Cortex of kidney (tissue), 1 donor: ENCODE measurements around the gene MRPL21.

Experiments
- DNase-seq: peaks from one replicate; lab custom pipeline; 2025; lab: John Stamatoyannopoulos, UW

MRPL21 gene

DNA sequence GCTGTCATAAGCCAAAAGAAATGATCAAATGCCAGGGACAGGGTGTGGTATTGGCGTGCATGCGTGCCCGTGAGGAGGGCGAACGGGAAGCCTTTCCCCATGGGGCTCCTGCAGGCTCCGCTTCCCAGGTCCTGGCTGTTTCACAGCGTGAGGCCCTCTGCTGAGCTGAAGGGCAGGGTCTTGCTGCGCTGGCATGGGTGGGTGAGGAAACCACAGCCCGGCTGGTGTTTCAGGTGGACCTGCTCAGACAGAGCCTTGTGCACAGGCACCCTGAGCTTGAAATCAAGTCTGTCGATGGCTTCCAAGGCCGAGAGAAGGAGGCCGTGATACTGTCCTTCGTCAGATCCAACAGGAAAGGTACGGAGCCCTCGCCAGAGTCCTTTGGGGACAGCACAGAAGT lies 31.4 kb upstream of the MRPL21 start:
- no peak for DNase-seq

DNA sequence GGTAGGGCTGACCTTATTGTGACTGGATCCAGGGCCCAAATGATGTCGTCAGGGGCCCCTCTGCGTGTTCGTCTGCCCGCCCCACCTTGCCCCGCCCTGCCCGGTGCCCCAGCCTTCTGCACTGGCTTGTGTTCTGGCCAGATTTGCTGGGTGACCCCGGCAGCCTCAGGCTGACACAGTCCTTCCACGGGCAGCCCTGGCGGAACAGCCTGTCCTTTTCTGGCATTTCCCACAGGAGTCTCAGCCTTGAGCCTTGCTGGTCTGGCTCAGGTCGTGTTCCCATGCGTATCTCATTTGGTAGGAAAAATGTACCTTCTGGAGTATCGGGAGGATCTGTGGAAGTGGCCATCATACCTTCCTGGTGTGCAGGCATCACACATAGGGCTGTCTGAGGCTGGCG lies 31.0 kb upstream of the MRPL21 start:
- no peak for DNase-seq

DNA sequence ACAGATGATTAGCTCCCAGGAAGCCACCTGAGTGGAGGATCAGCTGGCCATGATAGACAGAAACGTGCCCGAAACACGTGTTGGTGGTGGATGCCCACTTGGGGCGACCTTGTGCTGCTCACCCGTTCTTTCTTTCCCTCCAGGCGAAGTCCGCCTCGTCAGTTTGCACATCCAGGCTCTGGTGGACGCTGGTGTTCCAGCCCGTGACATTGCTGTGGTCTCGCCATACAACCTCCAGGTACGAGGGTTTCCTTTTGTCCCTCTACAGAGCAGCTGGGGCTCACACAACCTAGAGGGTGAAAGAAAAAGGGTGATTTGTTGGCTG lies 30.7 kb upstream of the MRPL21 start:
- no peak for DNase-seq

DNA sequence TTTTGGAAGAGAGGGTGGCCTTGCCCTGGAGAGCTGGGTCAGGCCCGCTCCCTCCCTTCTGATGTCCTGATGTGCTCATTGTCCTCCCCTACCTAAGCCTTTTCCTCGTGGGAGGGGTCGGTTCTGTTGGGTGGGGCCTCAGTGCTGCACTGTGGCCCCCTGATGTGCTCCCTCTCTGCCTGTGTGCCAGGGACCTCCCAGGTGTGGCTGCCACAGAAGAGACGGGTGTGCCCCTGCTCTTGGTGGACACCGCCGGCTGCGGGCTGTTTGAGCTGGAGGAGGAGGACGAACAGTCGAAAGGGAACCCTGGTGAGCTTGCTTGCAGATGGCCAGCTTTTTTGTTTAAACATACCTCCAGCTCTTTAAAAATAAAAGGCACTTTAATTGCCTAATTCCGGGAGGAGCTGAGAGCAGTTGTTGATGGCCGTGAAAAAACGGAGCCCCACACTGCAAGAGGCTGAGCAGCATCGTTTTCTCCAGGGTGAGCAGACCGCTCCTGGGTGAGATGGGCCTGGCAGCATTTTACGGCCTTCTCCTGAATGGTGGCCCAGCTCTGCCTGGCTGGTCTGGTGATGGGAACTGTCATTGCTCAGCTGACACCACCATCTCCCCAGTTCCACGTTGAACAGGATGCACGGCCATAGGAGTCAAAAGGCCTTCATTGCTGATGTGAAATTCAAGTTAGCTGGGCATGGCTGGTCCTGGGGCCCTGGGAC lies 30.1 kb upstream of the MRPL21 start:
- DNase-seq: no peak

DNA sequence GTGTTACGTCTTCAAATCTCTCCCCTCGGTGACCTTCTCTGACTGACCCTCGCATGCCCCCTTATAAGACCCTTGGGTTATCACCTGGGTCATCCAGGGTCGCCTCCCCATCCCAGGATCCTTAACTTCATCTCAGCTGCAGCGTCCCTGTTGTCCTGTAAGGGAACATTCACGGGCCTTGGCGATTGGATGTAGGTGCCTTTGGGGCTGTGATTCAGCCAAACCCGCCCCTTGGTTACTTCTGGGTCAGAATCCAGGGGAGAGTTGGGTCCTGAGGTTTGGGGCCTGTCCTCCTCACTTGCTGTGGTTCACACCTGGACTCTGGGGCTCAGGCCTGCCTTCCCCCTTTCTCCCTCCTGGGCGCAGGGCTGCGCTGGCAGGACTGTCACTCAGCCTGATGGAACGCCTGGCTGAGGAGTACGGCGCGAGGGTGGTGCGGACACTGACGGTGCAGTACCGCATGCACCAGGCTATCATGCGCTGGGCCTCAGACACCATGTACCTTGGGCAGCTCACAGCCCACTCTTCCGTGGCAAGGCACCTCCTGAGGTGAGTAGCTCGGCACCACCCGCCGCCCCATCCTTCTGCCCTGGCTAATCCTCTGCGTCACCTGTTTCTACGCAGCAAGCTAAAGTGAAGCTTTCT lies 29.4 kb upstream of the MRPL21 start:
- no peak for DNase-seq

DNA sequence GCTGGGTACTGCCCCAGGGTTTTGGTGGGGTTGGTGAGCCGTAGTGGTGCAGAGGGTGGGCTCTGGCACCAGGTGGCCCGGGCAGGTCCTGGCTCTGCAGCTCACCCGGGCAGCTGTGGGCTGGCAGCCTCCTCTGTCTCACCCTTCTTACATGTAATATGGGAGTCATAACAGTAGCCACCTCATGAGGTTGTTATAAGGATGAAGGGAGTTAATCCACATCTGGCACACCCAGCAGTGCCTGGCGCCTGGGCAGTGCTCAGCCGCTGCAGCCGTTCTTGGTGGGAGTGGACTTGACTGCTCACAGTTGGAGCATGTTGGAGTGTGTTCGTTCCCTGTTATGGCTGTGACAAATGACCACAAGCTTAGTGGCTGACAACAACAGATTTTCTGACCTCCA lies 28.7 kb upstream of the MRPL21 start:
- DNase-seq: no peak

DNA sequence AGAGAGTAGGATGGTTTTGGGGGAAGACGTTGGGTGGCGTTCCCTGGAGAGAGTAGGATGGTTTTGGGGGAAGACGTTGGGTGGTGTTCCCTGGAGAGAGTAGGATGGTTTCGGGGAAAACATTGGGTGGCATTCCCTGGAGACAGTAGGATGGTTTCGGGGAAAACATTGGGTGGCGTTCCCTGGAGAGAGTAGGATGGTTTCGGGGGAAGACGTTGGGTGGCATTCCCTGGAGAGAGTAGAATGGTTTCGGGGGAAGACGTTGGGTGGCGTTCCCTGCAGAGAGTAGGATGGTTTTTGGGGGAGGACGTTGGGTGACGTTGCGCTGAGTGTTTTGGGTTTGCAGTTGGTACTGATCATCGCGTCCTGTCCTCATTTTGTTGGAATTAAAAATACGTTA lies 28.3 kb upstream of the MRPL21 start:
- no peak for DNase-seq

DNA sequence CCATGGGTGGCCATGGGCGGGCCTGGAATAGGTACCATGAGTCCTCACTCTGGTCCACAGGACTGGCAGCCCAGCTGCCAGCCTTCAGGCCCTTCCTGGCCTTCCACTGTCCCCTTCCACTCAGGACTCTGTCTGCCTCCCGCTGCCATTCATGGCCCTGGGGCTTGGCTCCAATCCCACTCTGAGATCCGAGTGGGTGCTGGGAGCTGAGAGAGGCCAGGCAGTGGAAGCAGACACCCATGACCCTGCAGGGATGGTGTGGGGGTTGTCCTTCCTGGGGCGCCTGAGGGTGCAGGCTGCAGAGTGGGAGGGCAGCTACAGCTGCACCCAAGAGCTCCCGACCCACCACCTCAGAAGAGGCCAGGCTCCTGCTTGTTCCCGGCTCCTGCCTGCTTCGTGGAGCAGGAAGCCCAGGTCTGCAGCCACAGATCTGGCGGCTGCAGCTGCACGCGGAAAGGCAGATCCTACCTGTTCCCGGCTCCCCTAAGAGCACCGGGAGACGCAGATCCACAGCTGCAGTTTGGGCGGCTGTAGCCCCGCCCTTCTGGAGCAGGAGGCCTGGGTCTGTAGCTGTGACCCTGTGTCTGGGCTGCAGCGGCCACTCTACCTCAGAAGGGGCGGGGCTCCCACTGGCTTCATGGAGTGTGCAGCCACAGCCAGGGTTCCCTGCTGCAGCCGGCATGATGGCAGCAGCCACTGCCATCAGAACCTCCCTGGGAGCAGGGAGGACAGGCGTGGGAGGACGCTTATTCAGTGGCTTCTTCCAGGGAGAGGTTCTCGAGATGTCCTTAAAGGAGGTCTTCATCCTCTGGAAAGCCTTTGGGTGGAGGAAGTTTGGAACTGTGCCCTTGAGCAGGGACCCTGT lies 27.6 kb upstream of the MRPL21 start:
- DNase-seq: no peak

DNA sequence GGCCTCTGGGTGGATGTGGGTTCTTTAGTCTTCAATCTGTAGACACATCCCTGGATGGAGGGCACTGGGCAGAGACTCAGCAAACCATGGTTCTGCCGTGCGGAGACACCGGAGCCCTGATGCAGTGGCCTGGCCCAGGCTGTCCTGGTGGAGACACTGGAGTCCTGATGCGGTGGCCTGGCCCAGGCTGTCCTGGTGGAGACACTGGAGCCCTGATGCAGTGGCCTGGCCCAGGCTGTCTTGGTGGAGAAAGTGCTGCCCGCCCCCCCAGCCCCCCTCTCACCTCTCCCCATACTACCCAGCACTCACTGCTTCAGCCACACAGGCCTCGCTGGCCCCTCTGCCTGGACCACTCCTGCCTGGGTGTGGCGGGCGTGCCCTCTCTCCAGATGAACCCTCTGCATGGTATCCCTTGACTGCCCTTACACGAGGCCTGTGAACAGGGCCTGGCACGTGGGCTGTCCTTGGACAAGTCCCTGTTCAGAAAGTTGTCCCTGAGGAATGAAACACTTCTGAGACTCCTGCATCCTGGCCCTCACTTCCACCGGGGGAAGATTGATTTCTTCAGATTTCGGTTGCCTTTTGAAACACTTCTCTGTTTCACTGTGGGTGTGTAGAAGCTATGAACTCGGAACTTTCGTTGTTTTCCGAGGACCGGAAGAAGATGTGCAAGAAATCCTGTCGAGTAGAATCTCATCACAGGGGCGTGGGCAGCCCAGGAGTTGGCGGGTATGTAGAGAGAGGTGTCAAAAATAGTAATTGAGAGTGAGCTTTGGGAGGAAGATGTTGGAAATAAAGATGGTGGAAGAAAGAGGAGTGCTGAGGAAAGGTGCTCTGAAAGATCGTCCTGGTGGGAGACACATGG lies 26.3 kb upstream of the MRPL21 start:
- no peak for DNase-seq

DNA sequence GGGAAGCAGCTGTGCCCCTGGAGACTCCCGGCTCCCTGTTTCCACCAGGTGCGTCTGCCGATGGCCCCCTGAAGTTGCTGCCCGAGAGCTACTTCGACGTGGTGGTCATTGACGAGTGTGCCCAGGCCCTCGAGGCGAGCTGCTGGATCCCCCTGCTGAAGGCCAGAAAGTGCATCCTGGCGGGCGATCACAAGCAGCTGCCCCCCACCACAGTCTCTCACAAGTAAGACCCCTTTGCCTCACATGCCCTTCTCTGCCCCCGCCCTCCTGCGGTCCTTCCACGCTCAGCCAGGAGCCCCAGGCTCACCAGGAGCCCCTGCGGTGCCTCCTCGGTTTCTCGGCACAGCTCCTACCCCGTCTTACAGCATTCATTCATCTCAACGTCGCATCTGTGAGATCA lies 25.5 kb upstream of the MRPL21 start:
- DNase-seq: no peak

DNA sequence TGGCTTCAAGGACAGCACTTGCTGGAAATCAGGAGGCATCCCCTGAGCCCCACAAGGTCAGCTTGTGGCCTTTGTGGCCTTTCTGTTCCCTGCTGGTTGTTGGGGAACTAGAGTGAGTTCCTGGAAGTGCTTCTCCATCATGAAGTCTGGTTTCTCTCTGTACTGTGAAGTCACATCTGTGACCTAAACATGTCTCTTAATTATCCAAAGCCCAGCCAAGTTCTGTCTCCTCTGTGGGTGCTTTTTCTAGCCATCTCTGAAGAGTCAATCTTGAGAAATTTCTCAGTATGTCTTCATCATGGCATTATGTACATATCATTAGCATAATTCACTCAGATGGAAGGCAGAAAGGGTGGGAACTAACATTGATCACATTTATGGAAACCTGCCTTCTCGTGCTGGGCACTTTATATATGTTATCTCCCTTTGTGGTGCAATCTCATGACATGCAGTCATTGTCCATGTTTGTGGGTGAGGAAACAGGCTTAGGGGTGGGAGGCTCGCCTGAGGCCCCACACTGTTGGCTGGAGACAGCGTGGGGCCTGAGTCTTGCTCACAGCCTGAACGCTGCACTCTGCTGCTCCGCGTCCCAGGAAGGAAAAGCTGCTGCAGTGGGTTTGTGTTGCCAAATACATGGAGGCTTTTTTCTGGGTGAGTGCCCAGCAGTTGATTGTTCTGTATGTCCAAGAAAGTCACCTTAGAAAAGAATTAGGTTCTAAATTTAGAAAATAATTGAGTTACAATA lies 24.7 kb upstream of the MRPL21 start:
- DNase-seq: no peak

DNA sequence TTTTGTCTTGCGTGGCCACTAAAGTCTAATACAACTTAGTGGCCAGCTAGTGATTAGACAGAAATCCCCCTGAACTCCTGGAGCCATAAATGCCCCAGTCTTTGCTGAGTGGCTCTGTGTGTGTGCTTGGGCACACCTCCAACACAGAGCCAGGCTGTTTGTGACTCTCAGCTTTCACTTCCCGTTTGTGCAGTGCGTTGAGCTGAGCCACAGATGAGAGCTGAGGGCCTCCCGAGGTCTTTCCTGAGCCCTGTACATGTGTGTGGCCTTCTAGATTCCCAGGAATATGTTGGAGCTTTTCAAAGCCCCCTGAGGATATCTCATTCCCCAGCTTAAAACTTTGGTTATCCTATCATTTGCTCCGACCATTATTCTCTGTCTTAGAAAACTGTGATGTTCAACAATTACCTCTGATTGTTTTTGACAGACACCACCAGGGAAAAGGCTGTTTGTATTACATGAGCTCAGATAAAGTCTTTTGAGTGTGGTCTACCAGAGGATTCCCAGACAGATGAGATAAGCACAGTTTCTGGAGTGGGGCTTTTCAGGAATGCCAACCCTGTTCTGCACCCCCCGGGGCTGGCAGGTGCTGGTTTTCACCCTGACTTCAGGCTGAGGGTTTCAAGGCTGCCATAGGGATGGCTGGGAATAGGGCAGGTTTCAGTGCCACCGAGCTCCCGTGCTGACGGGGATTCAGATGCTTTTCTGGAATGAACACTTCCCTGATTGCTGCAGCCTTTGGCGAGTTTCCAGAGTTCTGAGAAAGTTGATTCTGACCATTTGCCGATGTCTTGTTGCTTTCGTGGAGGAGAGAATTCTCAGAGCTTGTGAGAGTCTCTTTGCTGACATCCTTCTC lies 23.9 kb upstream of the MRPL21 start:
- DNase-seq: no peak

DNA sequence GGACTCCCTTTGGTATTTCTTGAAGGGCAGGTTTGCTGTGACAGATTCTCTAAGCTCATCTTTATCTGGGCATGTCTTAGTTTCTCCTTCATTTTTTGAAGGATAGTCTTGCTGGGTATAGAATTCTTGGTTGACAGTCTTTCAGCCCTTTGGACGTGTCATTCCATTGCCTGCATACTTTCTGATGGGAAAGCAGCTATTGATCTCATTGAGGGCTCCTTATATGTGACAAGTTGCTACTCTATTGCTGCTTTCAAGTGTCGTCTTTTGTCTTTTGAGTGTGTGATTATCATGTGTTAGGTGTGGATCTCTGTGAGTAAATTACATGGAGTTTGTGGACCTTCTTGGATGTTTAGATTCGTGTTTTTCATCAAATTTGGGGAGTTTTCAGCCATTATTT lies 22.0 kb upstream of the MRPL21 start:
- no peak for DNase-seq

DNA sequence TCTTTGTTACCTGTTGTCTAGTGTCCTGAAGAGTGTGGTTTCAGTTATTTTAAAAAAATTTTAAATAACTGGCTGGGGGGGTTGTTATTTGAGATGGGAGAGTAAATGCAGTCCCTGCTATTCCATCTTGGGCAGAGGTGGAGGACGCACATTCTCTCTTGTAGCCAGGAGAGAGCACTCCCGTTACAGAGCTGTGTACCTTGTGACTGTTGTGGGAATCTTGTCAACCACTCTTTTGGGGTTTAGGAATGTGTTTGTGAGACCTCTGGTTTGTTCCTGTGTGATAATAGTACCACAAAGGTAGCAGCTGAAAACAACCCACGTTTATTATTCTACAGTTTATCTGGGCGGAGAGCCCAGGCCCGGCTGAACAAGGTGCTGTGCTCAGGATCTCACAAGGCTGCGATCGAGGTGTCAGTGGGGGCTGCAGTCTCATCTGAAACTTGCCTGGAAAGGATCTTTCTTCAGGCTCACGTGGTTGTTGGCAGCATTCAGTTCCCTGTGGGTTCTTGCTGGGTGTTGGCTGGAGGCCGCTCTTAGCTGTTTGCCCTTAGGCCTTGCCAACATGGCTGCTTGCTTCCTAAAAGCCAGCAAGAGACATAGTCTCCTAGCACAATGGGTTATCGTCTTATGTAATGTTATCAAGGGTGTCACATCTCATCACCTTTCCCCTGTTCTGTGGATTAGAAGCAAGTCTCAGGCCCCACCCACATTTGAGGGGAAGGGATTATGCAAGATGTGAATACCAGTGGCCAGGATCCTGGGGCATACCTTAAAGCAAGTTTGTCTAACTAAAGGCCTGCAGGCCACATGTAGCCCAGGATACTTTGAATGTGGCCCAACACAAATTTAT lies 20.7 kb upstream of the MRPL21 start:
- DNase-seq: no peak

DNA sequence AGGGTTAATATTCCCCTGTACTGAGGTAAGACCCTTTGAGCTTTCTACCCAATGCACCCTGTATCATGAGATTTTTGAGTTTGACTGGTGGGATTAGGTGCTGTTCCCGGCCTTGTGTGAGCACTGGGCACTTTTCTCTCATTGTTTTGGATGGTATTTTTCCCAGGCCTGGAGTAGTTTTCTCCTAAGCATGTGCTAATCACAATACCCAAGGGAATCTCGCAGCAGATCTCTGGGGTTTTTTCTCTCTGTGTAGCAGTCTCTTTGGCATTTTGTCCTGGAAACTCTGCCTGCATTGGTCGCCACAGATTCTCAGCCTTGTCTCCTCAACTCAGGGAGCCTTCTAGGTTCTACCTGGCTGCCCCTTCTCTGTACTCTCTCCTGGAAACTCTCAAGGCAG lies 20.0 kb upstream of the MRPL21 start:
- no peak for DNase-seq

DNA sequence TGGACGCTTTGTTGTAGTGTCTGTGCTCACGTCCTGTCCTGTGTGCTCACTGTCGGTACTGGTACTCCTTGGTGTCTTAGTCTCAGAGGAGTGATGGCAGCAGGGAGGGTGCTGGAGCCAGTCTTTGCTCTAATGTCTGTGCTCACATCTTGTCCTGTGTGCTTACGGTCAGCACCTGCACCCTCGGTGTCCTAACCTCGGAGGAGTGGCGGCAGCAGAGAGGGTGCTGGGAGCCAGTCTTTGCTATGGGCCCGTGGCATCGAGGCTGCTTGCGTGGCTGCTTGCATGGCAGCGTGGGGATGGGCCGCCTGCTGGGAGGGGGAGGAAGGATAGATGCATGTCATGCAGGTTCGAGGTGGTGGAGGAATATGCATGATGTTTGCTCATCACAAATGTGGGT lies 12.8 kb upstream of the MRPL21 start:
- DNase-seq: no peak

DNA sequence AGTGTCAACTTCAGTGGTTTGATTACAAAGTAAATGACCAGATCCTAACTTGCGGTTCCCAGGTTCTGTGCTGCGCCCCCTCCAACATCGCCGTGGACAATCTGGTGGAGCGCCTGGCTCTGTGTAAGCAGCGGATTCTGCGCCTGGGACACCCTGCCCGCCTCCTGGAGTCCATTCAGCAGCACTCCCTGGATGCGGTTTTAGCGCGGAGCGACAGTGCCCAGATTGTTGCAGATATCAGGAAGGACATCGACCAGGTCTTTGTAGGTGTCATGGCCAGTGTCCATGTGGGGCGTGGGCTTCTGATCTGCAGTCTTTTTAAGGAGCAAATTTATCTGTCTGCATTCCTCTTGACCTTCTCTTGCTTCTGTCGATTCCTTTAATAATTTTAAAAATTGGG lies 11.1 kb upstream of the MRPL21 start:
- no peak for DNase-seq

DNA sequence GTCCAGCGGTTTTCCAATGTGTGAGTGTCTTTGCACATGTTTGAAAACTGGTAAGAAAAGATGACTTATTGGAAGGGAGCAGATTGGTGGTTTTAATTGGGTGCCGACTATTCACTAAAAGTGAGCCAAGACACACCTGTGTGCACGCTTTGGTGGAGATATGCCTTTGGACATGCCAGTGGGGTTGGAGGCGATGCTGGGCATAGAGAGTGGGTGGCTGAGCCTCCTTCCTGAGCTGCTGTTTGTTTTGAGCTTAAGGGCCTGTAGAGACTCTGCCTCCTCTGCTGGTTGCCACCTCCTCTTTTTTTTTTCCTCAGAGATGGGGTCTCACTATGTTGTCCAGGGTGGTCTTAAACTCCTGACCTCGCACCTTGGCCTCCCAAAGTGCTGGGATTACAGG lies 9.6 kb upstream of the MRPL21 start:
- no peak for DNase-seq

DNA sequence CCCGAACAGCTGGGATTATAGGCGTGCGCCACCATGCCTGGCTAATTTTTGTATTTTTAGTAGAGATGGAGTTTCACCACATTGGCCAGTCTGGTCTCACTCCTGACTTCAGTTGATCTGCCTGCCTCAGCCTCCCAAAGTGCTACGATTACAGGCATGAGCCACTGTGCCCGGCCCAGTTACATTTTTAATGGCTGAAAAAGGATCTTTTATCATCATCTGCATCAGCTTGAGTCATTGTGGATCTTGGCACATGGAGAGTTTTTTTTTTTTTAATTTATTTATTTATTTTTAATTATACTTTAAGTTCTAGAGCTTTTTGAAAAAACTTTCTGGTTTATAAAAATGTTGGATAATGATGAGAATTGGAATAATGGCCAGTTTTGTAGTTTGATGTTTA lies 8.6 kb upstream of the MRPL21 start:
- no peak for DNase-seq

DNA sequence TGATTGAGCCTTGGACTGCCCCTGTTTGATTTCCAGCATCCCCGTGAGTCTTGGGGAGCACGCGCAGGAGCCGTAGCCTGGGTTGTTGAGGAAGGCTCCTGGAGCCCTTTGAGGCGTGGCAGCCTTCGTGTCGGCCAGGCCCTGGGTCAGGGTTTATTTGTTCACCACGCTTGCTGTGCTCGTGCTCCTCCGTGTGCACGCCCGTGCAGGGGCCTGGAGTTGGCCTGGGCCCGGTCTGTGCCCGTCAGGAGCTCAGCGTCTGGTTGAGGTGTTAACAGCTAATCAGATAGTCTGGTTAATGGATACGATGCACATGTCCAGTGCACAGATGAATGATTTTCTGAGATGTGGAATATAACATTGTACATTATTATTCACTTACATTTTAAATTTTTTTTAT lies 8.1 kb upstream of the MRPL21 start:
- no peak for DNase-seq
